Stimulated activated CD4-positive, alpha-beta T cell treated with anti-CD3 and anti-CD28 coated beads, TNF-alpha, amount 100 ng/mL, for 24 hours (primary cell): ENCODE measurements around the gene FOXM1.
A peak's percentile ranks its signal among the peaks of the same experiment; 100 is the strongest.
"Not testable (repeated sequence)": the region's sequence is repeated elsewhere in the genome, so short reads cannot be mapped to it uniquely, and the experiment has no call there.

ENCODE experiments used
- DNase-seq, 3 experiments: peaks; one replicate each; pipeline ENCODE4 v3.0.0-alpha.2; 2020; ENCODE audit warnings: low read depth in 3 of 3

Gene FOXM1

GRCh38 chr12:2886768-2887450 lies 9.9 kb upstream of the FOXM1 start:
- no peak for DNase-seq

- no peak for DNase-seq
Observed at GRCh38 chr12:2884810-2885209, 7.8 kb upstream of the FOXM1 start.

- no peak for DNase-seq
Observed at GRCh38 chr12:2879853-2880252, 2.9 kb upstream of the FOXM1 start.

- DNase-seq, result no peak
Observed at GRCh38 chr12:2877953-2878732, 1.2 kb upstream of the FOXM1 start.

GRCh38 chr12:2876431-2877046 lies 435 bp downstream of the FOXM1 start:
- peak in 1 of 3 experiments; percentile 27 for DNase-seq

- DNase-seq, result not testable (repeated sequence)
Observed at GRCh38 chr12:2868986-2869632, 7.9 kb downstream of the FOXM1 start.

DNA sequence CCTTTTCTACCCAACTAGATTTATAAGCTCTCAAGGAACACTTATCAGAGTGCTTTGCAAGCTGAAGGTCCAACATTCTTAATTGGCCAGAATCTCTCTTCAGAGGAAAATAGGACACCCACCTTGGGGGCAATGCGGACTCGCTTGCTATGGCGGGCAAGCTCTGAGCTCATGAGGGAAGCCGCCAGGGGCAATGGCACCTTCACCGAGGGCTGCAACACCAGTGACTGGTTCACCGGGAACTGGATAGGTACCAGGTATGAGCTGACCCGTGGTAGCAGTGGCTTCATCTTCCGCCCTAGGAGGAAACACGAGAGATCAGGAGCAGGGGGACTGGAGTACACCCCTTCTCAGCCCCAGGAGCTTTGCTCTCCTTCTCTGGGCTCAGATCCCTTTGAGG lies 12.8 kb downstream of the FOXM1 start:
- DNase-seq, result no peak

DNA sequence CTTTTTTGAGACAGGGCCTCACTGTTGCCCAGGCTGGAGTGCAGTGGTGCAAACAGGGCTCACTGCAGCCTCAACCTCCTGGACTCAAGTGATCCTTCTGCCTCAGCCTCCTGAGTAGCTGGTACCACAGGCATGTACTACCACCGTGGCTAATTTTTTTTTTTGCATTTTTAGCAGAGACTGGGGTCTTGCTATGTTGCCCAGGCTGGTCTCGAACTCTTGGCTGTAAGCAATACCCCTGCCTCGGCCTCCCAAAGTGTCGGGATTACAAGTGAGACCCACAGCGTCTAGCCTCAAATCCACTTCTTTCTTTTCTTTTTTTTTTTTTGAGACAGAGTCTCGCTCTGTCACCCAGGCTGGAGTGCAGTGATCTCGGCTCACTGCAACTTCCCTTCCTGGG lies 13.6 kb downstream of the FOXM1 start:
- not testable (repeated sequence) for DNase-seq

GRCh38 chr12:2862876-2863275 lies 14.1 kb downstream of the FOXM1 start:
- DNase-seq, result no peak

- DNase-seq, result no peak
Observed at GRCh38 chr12:2860170-2860569, 16.8 kb downstream of the FOXM1 start.

DNA sequence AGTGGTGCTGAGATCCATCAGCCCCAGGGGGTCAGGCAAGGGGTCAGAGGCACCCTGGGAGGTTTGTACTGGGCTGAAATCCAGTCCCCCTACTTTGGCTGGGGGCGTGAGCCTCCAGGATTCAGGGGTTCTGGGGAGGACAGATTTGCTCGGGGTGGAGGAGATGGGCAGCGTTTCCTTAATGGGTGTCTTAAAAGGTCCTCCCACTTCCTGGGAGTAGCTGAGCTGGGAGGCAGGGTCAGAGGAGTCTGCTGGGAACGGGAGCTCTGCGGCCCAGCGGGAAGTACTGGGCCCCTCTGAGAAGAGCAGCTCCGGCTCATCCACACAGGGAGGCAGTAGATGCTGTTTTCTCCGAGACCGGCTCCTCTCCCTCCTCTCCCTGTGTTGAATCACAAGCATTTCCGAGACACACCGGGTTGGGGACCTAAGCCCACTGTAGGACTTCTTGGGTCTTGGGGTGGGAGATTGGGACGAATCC lies 18.0 kb downstream of the FOXM1 start:
- DNase-seq, result no peak

DNA sequence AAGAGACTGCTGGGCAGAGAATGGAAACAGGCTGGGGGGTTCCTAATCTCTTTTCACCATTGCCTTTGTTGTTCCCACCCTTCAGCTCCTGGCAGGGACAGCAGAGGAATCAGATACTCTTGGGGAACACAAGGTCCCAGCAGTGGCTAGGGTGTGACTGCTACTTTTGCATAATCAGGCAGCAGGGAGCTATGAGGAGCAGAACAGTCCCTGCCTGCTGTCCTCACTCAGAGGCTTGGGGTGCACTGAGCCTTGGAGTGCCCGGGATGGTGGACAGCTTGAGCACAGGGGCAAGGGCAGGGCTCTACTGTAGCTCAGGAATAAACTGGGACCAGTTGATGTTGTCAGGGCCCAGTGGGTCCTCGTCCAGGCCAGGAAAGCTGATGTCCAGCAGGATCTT lies 18.6 kb downstream of the FOXM1 start:
- no peak for DNase-seq

- DNase-seq, result no peak
Observed at GRCh38 chr12:2857576-2857975, 19.4 kb downstream of the FOXM1 start.

DNA sequence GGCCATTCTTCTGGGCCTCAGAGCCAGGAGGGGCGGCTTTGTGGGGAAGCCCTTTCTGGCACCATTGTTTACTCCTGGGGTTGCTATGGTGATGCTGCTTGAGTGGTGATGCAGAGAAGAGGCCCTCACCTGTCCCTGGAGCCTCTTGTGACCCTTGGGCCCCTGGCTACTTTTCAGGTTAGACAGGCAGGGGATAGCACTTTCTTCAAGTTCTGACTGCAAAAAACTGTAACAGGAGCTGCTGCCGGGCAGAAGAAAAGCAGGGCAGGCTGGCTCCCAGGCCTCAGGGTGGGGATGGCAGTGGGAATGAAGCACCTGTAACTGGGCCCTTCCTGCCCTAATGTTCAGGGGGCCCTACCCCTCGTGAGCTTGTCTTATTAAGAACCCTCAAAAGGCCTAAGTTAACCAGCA lies 19.9 kb downstream of the FOXM1 start, which contains the start of gene TEX52:
Gene TEX52, minus strand, starts transcription at position 19 of the 411 bp plus-strand sequence. Its CDS starts 13 bp downstream, at position 6.
- DNase-seq, result no peak

DNA sequence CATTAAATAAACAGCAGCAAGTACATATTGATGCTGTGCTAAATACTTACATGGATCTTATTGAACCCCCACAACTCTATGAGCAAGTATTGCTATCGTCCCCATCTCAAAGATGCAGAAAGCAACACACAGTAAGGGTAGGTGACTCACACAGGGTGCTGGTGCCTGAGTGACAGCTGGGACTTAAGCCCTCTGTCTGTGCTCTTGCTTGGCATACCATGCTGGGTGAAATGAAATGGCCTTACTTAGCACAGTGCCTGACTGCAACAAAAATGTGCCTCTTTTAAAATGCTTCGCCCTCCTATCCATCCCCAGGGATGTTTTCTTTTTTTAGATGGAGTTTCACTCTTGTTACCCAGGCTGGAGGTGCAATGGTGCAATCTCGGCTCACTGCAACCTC lies 20.9 kb downstream of the FOXM1 start:
- no peak for DNase-seq

DNA sequence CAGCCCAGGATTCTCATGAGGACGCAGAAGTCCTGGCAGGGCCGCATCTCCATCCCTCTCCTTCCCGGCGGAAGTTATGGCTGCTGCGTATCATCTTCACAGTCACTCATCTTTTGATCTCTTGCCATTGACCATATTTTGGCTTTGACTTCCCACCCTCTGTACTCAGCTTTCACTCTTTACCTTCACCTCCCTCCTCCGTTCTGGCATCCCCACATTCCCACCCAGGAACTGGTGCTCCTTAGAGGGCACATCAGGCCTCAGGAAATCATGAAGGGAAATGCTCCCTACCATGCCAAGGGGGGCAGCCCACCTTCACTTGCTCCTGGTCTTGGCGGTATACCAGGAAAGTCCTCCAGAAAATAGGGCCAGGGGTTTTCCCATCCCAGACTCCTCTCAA lies 21.4 kb downstream of the FOXM1 start:
- DNase-seq, result no peak

- no peak for DNase-seq
Observed at GRCh38 chr12:2854669-2855453, 22.1 kb downstream of the FOXM1 start.

DNA sequence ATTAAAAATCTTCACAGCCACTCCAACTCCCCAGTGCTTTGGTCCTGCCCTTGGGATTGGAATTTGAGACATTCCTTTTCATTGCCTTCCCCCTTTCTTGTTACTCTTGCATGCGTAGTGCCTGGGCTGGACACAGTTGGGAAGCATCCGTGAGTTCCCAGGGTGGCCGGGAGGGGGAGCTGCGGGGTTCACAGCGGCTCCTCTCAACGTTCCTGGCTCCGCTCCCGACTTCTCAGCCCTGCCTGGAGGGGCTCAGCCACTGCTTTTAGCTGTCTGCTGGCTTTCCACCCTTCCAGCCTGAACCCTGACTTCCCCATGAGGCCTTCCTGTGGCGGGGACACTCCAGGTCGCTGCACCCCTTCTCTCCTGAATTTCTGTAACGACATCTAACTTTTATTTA lies 23.3 kb downstream of the FOXM1 start:
- DNase-seq, result peak; percentile 30 to 54 (median 33)

GRCh38 chr12:2851931-2852330 lies 25.0 kb downstream of the FOXM1 start:
- no peak for DNase-seq

- DNase-seq, result no peak
Observed at GRCh38 chr12:2845280-2845679, 31.7 kb downstream of the FOXM1 start.

- DNase-seq, result no peak
Observed at GRCh38 chr12:2844786-2845185, 32.2 kb downstream of the FOXM1 start.
